ENCODE results near the gene TMEM183A. TPM values are rescaled to one million over a fixed set of nuclear protein-coding genes. Genes with fewer than 3 reads are reported as not detected.
"Not testable (repeated sequence)": the region's sequence is repeated elsewhere in the genome, so short reads cannot be mapped to it uniquely, and the experiment has no call there.

TMEM183A gene
- total RNA-seq, 1 donor from 2014 or later, result 79.2 TPM

DNA sequence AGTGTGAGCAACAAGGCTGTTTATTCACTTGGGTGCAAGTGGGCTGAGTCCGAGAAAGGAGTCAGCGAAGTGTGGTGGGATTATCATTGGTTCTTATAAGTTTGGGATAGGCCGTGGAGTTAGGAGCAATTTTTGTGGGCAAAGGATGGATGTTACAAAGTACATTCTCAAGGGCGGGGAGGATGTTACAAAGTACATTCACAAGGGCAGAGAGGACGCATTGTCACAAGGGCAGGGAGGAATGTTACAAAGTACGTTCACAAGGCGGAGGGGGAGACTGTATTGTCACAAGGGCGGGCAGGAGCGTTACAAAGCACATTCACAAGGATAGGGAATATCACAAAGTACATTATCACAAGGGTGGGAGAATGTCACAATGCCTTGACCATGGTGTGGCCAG, 5.2 kb upstream of the TMEM183A start:
- no peak for TF ChIP-seq CTCF (conservative IDR thresholded peaks at IDR 0.05; ENCODE audit: low read depth, low read length)
- DNase-seq (ENCODE audit: low read depth), result no peak
- H3K4me3 ChIP-seq (ENCODE audit: low read depth, low read length), result no peak overlapping the region

GRCh38 chr1:203002951-203003350, 4.2 kb upstream of the TMEM183A start:
- no peak for DNase-seq (ENCODE audit: low read depth)
- no peak for TF ChIP-seq CTCF (conservative IDR thresholded peaks at IDR 0.05; ENCODE audit: low read depth, low read length)
- no peak overlapping the region for H3K4me3 ChIP-seq (ENCODE audit: low read depth, low read length)

DNA sequence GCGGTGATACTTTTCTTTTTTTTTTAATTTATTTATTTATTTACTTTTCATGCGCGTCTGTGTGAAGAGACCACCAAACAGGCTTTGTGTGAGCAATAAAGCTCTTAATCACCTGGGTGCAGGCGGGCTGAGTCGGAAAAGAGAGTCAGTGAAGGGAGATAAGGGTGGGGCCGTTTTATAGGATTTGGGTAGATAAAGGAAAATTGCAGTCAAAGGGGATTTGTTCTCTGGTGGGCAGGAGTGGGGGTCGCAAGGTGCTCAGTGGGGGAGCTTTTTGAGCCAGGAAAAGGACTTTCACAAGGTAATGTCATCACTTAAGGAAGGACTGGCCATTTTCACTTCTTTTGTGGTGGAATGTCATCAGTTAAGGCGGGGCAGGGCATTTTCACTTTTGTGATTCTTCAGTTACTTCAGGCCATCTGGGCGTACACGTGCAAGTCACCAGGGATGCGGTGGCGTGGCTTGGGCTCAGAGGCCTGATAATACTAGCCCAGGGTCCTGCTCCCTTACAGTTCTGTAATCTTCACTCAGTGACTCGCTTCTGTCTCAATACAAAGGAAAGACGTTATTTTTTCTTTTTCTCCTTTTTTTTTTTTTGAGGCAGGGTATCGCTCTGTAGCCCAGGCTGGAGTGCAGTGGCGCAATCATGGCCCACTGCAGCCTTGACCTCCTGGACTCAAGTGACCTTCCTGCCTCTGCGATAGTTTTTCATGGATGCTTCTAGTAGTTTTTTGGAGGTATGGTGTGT, 1.6 kb upstream of the TMEM183A start:
- not testable (repeated sequence) for H3K4me3 ChIP-seq (ENCODE audit: low read depth, low read length); DNase-seq (ENCODE audit: low read depth)

DNA sequence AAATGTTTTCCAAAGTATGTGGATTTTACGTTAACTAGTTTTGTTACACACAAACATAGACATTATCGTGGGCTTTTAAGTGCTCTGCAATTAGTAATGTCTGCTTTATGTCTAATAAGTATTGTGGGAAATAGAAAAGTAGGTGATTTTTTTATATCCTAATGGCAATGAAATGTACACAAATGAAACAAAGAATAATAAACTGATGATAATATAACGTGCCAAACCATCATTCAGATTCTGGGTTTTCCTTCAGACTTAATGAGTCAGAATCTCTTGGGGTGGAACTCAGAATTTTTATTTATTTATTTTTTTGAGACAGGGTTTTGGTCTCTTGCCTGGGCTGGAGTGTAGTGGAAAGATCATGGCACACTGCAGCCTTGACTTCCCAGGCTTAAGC, 2.0 kb downstream of the TMEM183A start:
- no peak for DNase-seq (ENCODE audit: low read depth)
- TF ChIP-seq CTCF (conservative IDR thresholded peaks at IDR 0.05; ENCODE audit: low read depth, low read length), result no peak
- no peak overlapping the region for H3K4me3 ChIP-seq (ENCODE audit: low read depth, low read length)

- no peak overlapping the region for H3K4me3 ChIP-seq (ENCODE audit: low read depth, low read length)
- TF ChIP-seq CTCF (conservative IDR thresholded peaks at IDR 0.05; ENCODE audit: low read depth, low read length), result no peak
- DNase-seq (ENCODE audit: low read depth), result no peak
Measured at GRCh38 chr1:203011582-203011981, 4.4 kb downstream of the TMEM183A start.

- no peak for DNase-seq (ENCODE audit: low read depth)
- no peak overlapping the region for H3K4me3 ChIP-seq (ENCODE audit: low read depth, low read length)
- TF ChIP-seq CTCF (conservative IDR thresholded peaks at IDR 0.05; ENCODE audit: low read depth, low read length), result no peak
Measured at GRCh38 chr1:203017061-203017460, 9.9 kb downstream of the TMEM183A start.

DNA sequence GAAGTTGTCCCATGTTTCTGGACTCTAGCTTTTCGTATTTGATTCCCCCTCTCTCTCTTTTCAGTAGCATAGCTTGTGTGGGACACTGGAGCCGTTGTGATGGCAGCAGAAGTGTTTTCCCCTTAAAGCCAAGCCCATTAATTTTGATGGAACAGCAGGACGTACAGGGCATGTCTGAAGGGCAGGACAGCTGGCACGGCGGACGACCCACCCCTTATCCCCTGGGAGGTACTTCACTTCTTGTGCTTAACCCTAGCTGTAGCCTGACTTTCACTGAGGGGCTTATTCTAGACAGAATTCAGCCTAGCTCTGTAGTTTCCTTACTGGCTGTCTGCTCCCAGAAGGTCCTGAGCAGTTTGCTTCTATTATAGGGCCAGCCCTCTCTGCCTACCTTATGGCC, 10.5 kb downstream of the TMEM183A start:
- no peak for TF ChIP-seq CTCF (conservative IDR thresholded peaks at IDR 0.05; ENCODE audit: low read depth, low read length)
- no peak for DNase-seq (ENCODE audit: low read depth)
- no peak overlapping the region for H3K4me3 ChIP-seq (ENCODE audit: low read depth, low read length)

DNA sequence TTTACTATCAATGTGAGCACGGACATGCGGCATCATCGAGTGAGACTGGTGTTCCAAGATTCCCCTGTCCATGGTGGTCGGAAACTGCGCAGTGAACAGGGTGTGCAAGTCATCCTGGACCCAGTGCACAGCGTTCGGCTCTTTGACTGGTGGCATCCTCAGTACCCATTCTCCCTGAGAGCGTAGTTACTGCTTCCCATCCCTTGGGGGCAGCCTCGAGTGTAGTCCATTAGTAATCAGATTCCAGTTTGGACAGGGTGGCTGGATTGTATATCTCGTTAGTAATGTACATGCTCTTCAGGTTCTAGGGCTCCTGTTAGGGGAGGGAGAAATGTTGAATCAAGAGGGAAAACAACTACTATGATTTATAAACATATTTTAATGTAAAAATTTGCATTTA, 15.7 kb downstream of the TMEM183A start:
- not testable (repeated sequence) for H3K4me3 ChIP-seq (ENCODE audit: low read depth, low read length); DNase-seq (ENCODE audit: low read depth)

All from epithelial cell of proximal tubule (primary cell).